Measurements from ENCODE around the gene OR2A42.
"Not testable (repeated sequence)": the region's sequence is repeated elsewhere in the genome, so short reads cannot be mapped to it uniquely, and the experiment has no call there.

GRCh38 chr7:144252307-144252706 is 12.9 kb upstream of the OR2A42 start:
- TF ChIP-seq CTCF, POLR2A (IDR thresholded peaks at IDR 0.05): not testable (repeated sequence)
